GM19043 (cell line): ENCODE results near the gene ART1.

ENCODE experiments used
- ATAC-seq: cut with Tn5 transposase; IDR thresholded peaks from one replicate; pipeline ENCODE4 v1.9.1; 2021; ENCODE audit warnings: low read depth; ENCODE audit not compliant: unreplicated experiment

Gene ART1

GRCh38 chr11:3710485-3711259 is 65.7 kb downstream of the ART1 start:
- ATAC-seq = no peak

- ATAC-seq = no peak
These were observed 67.3 kb downstream of the ART1 start for GRCh38 chr11:3712274-3712673.
